ENCODE data around the gene EGFR. TPM values are rescaled to one million over a fixed set of nuclear protein-coding genes. Genes with fewer than 3 reads are reported as not detected.

EGFR gene
- total and polyA plus RNA-seq, 11 donors, result 2.3 to 29.6 (median 7.0) TPM

DNA sequence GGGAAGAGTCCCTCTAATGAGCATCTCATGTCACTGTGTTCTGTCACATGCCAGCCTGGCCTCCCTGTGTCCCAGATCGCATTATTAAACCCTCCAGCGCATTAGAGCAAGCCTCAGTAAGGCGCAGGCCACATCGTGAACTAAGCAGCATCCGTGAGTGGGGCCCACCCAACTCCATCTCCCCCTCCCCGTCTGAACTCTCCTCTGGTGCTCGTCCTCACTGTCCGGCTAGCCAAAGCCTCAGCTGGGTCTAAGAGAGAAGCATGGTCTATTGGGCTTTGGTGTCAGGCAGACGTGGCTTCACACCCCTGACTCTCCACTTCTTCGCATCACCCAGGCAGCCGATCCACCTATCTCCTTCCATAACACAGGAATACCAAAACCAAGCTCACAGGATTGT lies 181.6 kb downstream of the EGFR start:
- peaks cover 0 to 12% (median 0%) of the 10 kb centered on the region in 12 donors for H3K4me1 ChIP-seq
- H3K36me3 ChIP-seq, result peaks cover 0 to 71% (median 45%) of the 10 kb centered on the region in 9 donors
- H3K4me3 ChIP-seq, result no peak overlapping the region
- 93 to 97% (median 93%) methylated on average over 11 of the region's 11 CpGs for WGBS, 4 donors
- no peak overlapping the region for H3K27ac ChIP-seq
- TF ChIP-seq POLR2A (IDR thresholded peaks at IDR 0.05), result no peak
- TF ChIP-seq, protein P1, sequence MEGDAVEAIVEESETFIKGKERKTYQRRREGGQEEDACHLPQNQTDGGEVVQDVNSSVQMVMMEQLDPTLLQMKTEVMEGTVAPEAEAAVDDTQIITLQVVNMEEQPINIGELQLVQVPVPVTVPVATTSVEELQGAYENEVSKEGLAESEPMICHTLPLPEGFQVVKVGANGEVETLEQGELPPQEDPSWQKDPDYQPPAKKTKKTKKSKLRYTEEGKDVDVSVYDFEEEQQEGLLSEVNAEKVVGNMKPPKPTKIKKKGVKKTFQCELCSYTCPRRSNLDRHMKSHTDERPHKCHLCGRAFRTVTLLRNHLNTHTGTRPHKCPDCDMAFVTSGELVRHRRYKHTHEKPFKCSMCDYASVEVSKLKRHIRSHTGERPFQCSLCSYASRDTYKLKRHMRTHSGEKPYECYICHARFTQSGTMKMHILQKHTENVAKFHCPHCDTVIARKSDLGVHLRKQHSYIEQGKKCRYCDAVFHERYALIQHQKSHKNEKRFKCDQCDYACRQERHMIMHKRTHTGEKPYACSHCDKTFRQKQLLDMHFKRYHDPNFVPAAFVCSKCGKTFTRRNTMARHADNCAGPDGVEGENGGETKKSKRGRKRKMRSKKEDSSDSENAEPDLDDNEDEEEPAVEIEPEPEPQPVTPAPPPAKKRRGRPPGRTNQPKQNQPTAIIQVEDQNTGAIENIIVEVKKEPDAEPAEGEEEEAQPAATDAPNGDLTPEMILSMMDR (IDR thresholded peaks at IDR 0.05), result no peak
- no peak for ATAC-seq
- intact Hi-C loops (cut with DNase I), result no loop called here
- H3K9me3 ChIP-seq, result no peaks in the 10 kb centered on the region
- no peak for DNase-seq
- no peaks in the 10 kb centered on the region for H3K27me3 ChIP-seq

DNA sequence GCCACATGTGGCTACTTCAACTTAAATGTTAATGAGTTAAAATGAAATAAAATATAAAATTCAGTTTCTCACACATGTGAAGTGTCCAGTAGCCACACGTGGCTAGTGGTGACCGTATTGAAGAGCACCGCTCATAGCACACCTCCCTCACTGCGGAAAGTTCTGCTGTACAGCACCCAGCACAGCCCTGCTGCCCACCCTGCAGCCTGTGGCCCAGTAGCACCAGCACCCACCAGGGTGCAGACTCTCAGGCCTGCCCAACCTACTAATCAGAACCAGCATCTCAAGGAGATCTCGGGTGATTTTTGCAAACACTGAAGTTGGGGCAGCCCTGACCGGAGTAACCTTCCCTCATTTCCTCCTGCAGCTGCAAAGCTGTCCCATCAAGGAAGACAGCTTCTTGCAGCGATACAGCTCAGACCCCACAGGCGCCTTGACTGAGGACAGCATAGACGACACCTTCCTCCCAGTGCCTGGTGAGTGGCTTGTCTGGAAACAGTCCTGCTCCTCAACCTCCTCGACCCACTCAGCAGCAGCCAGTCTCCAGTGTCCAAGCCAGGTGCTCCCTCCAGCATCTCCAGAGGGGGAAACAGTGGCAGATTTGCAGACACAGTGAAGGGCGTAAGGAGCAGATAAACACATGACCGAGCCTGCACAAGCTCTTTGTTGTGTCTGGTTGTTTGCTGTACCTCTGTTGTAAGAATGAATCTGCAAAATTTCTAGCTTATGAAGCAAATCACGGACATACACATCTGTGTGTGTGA lies 183.5 kb downstream of the EGFR start:
- intact Hi-C loops (cut with DNase I), result no loop called here
- no peak overlapping the region for H3K27ac ChIP-seq
- 84 to 90% (median 87%) methylated on average over 13 of the region's 13 CpGs for WGBS, 4 donors
- H3K9me3 ChIP-seq, result no peaks in the 10 kb centered on the region
- no peak for DNase-seq
- peaks cover 0 to 90% (median 60%) of the 10 kb centered on the region in 9 donors for H3K36me3 ChIP-seq
- peaks cover 0 to 12% (median 0%) of the 10 kb centered on the region in 12 donors for H3K4me1 ChIP-seq
- no peaks in the 10 kb centered on the region for H3K27me3 ChIP-seq
- TF ChIP-seq, protein P1 (IDR thresholded peaks at IDR 0.05), result no peak
- no peak for TF ChIP-seq POLR2A (IDR thresholded peaks at IDR 0.05)
- no peak for ATAC-seq
- no peak overlapping the region for H3K4me3 ChIP-seq

DNA sequence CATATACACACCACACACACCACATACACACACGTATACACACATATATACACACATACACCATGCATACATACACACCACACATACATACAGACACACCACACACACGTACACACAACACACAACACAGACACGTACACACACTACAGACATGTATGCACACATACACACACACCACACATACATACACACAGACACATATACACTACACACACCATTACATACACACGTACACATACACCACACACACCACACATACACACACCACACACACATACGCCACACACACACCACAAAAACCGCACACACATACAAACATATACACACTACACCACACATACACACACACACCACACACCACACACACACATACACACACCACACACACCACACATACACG lies 184.5 kb downstream of the EGFR start:
- intact Hi-C loops (cut with DNase I), result no loop called here
- H3K4me3 ChIP-seq, result no peak overlapping the region
- H3K9me3 ChIP-seq, result no peaks in the 10 kb centered on the region
- TF ChIP-seq POLR2A (IDR thresholded peaks at IDR 0.05), result no peak
- TF ChIP-seq, protein P1 (IDR thresholded peaks at IDR 0.05), result no peak
- no peak overlapping the region for H3K27ac ChIP-seq
- ATAC-seq (no peak), DNase-seq (no peak)
- no peaks in the 10 kb centered on the region for H3K27me3 ChIP-seq
- 91 to 95% (median 93%) methylated on average over 7 of the region's 7 CpGs for WGBS, 4 donors
- peaks cover 0 to 100% (median 69%) of the 10 kb centered on the region in 9 donors for H3K36me3 ChIP-seq
- H3K4me1 ChIP-seq, result peaks cover 0 to 12% (median 0%) of the 10 kb centered on the region in 12 donors

DNA sequence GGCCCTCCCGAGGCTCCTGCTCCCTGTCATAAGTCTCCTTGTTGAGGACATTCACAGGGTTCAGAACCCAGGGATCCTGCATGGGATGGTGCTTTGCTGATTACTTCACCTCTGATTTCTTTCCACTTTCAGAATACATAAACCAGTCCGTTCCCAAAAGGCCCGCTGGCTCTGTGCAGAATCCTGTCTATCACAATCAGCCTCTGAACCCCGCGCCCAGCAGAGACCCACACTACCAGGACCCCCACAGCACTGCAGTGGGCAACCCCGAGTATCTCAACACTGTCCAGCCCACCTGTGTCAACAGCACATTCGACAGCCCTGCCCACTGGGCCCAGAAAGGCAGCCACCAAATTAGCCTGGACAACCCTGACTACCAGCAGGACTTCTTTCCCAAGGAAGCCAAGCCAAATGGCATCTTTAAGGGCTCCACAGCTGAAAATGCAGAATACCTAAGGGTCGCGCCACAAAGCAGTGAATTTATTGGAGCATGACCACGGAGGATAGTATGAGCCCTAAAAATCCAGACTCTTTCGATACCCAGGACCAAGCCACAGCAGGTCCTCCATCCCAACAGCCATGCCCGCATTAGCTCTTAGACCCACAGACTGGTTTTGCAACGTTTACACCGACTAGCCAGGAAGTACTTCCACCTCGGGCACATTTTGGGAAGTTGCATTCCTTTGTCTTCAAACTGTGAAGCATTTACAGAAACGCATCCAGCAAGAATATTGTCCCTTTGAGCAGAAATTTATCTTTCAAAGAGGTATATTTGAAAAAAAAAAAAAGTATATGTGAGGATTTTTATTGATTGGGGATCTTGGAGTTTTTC lies 186.5 kb downstream of the EGFR start:
- Histone ChIP-seq H3K9me3 (no peaks in the 10 kb centered on the region), H3K27ac (no peak overlapping the region), H3K4me1 (peaks cover 0 to under 1% (median 0%) of the 10 kb centered on the region in 12 donors), H3K36me3 (peaks cover 0 to 89% (median 61%) of the 10 kb centered on the region in 9 donors), H3K27me3 (no peaks in the 10 kb centered on the region), H3K4me3 (no peak overlapping the region)
- DNase-seq (no peak), ATAC-seq (no peak)
- intact Hi-C loops (cut with DNase I), result no loop called here
- TF ChIP-seq, protein P1 (IDR thresholded peaks at IDR 0.05), result no peak
- no peak for TF ChIP-seq POLR2A (IDR thresholded peaks at IDR 0.05)
- 86 to 90% (median 89%) methylated on average over 16 of the region's 16 CpGs for WGBS, 4 donors

All from heart left ventricle (tissue), 16 donors.